ENCODE measurements around the gene RRAGD.

The RRAGD gene

GRCh38 chr6:89375427-89376267, 36.4 kb downstream of the RRAGD start:
- no peak for DNase-seq (ENCODE audit: low read depth)

GRCh38 chr6:89372506-89372901, 39.6 kb downstream of the RRAGD start:
- no peak for DNase-seq (ENCODE audit: low read depth)

- DNase-seq (ENCODE audit: low read depth) = no peak
Observed at GRCh38 chr6:89371849-89372505, 40.1 kb downstream of the RRAGD start.

- DNase-seq (ENCODE audit: low read depth) = no peak
Observed at GRCh38 chr6:89368999-89369398, 43.1 kb downstream of the RRAGD start.

- no peak for DNase-seq (ENCODE audit: low read depth)
Observed at GRCh38 chr6:89368107-89368506, 44.0 kb downstream of the RRAGD start.

GRCh38 chr6:89364586-89364985, 47.5 kb downstream of the RRAGD start:
- no peak for DNase-seq (ENCODE audit: low read depth)

GRCh38 chr6:89361171-89361570, 50.9 kb downstream of the RRAGD start:
- DNase-seq (ENCODE audit: low read depth) = no peak

- DNase-seq (ENCODE audit: low read depth) = peak; percentile 42
Observed at GRCh38 chr6:89360415-89360999, 51.6 kb downstream of the RRAGD start.

GRCh38 chr6:89359561-89359960, 52.5 kb downstream of the RRAGD start:
- DNase-seq (ENCODE audit: low read depth) = no peak

GRCh38 chr6:89357390-89357789, 54.7 kb downstream of the RRAGD start:
- DNase-seq (ENCODE audit: low read depth) = no peak

- no peak for DNase-seq (ENCODE audit: low read depth)
Observed at GRCh38 chr6:89356642-89357170, 55.4 kb downstream of the RRAGD start.

- no peak for DNase-seq (ENCODE audit: low read depth)
Observed at GRCh38 chr6:89355511-89356194, 56.4 kb downstream of the RRAGD start.

GRCh38 chr6:89353702-89354392, 58.2 kb downstream of the RRAGD start:
- DNase-seq (ENCODE audit: low read depth) = no peak

- no peak for DNase-seq (ENCODE audit: low read depth)
Observed at GRCh38 chr6:89353118-89353556, 58.9 kb downstream of the RRAGD start.

- DNase-seq (ENCODE audit: low read depth) = peak; percentile 63
Observed at GRCh38 chr6:89352278-89353117, 59.6 kb downstream of the RRAGD start, which contains the start of gene UBE2J1. TSS of gene UBE2J1 (minus strand) at chr6:89352722. CDS start at chr6:89352569, 153 bp downstream.

- no peak for DNase-seq (ENCODE audit: low read depth)
Observed at GRCh38 chr6:89351671-89352277, 60.3 kb downstream of the RRAGD start.

GRCh38 chr6:89350281-89350966, 61.6 kb downstream of the RRAGD start:
- no peak for DNase-seq (ENCODE audit: low read depth)

GRCh38 chr6:89348372-89348771, 63.7 kb downstream of the RRAGD start:
- no peak for DNase-seq (ENCODE audit: low read depth)

- no peak for DNase-seq (ENCODE audit: low read depth)
Observed at GRCh38 chr6:89347825-89348224, 64.2 kb downstream of the RRAGD start.
